GM19025 (cell line): ENCODE measurements around the gene ITGA3.

Experiments
- ATAC-seq: cut with Tn5 transposase; IDR thresholded peaks from one replicate; pipeline ENCODE4 v1.9.1; 2021; ENCODE audit warnings: mild to moderate bottlenecking, low read depth, moderate library complexity; ENCODE audit not compliant: unreplicated experiment

ITGA3 gene

GRCh38 chr17:50055426-50056216 lies at the start of gene ITGA3:
Gene ITGA3 (plus strand): TSS chr17:50056110. CDS start chr17:50056440, 330 bp downstream.
- peak; percentile 58 for ATAC-seq

GRCh38 chr17:50009282-50009681 lies 46.6 kb upstream of the ITGA3 start:
- no peak for ATAC-seq

GRCh38 chr17:50013079-50013478 lies 42.8 kb upstream of the ITGA3 start:
- ATAC-seq: no peak

GRCh38 chr17:50014471-50015088 lies 41.3 kb upstream of the ITGA3 start:
- ATAC-seq: no peak

GRCh38 chr17:50015146-50015545 lies 40.8 kb upstream of the ITGA3 start:
- ATAC-seq: no peak

- ATAC-seq: no peak
Measured at GRCh38 chr17:50018909-50019308, 37.0 kb upstream of the ITGA3 start.

GRCh38 chr17:50020841-50021599 lies 34.9 kb upstream of the ITGA3 start:
- no peak for ATAC-seq

GRCh38 chr17:50021681-50022370 lies 34.1 kb upstream of the ITGA3 start:
- ATAC-seq: no peak

- ATAC-seq: no peak
Measured at GRCh38 chr17:50022463-50023130, 33.3 kb upstream of the ITGA3 start.

GRCh38 chr17:50023520-50023919 lies 32.4 kb upstream of the ITGA3 start:
- ATAC-seq: no peak

- no peak for ATAC-seq
Measured at GRCh38 chr17:50024808-50025207, 31.1 kb upstream of the ITGA3 start.

- no peak for ATAC-seq
Measured at GRCh38 chr17:50026046-50026675, 29.7 kb upstream of the ITGA3 start.

GRCh38 chr17:50026837-50027171 lies 29.1 kb upstream of the ITGA3 start:
- no peak for ATAC-seq

GRCh38 chr17:50027172-50027880 lies 28.6 kb upstream of the ITGA3 start:
- no peak for ATAC-seq

GRCh38 chr17:50027881-50028735 lies 27.8 kb upstream of the ITGA3 start:
- no peak for ATAC-seq

GRCh38 chr17:50028736-50029120 lies 27.2 kb upstream of the ITGA3 start:
- no peak for ATAC-seq

- no peak for ATAC-seq
Measured at GRCh38 chr17:50029185-50029584, 26.7 kb upstream of the ITGA3 start.

- no peak for ATAC-seq
Measured at GRCh38 chr17:50033316-50033715, 22.6 kb upstream of the ITGA3 start.
